Suppressor macrophage treated with lipopolysaccharide for 4 hours (primary cell): Measurements from ENCODE around the gene DAND5.

ENCODE experiments used
- DNase-seq: peaks from one replicate; pipeline ENCODE4 v3.0.0-alpha.2; 2020

The DAND5 gene

GRCh38 chr19:12995596-12996405 is 26.4 kb downstream of the DAND5 start:
- no peak for DNase-seq

- no peak for DNase-seq
These were observed 27.2 kb downstream of the DAND5 start for GRCh38 chr19:12996406-12997094.

GRCh38 chr19:12997179-12997966 is 28.0 kb downstream of the DAND5 start:
- DNase-seq: no peak

- no peak for DNase-seq
These were observed 28.9 kb downstream of the DAND5 start for GRCh38 chr19:12997967-12998940.

DNA sequence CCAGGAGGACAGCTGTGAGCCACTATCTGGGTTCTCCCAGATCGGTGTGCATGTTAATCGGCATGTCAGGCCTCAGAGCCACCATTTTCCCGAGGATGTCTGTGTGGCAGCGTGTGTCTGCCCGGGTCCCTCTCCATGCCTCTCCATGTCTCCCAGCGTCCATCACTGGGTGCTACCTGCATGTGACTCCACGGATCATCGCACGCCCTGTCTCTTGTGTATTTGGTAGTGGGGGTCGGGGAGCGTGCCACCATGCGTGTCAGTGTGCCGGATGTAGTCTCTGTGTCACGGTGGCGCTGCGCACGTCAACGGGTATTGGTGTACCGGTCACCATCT is 31.8 kb downstream of the DAND5 start:
- no peak for DNase-seq

- DNase-seq: no peak
These were observed 32.3 kb downstream of the DAND5 start for GRCh38 chr19:13001502-13002165.

DNA sequence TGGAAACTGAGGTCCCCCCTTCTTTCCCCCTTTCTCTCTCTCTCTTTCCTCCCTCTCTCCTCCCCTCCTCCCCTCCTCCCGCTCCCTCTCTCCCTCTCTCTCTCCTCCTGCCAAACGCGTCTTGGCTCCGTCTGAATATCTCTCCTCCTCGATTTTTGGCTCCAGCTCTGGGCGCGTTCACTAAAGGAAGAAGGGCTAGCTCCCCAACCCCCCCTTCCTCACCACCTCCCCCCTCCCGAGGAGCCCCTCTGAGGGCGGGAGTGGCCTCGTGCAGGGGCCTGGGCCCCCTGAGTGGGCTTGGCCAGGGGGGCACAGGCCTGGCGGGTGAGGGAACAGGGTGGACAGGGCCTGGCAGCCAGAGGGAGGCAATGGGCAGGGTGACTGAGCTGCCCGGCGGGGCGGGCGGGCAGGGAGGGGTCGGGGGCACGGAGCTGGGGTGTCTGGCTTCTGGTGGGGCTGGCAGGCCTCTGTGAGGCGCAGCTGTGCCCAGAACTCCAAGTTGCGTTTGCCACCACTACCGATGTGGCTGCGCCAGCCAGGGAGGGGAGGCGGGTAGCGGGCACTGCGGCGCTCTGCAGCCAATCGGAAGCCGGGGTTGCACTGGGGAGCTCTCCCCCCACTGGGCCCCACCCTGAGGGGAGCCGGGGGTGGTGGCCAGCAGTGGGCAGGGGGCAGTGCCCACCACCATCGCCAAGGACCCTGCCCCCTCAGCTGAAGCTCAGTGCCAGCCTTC is 33.0 kb downstream of the DAND5 start:
- no peak for DNase-seq

GRCh38 chr19:13003081-13003480 is 33.7 kb downstream of the DAND5 start:
- no peak for DNase-seq

DNA sequence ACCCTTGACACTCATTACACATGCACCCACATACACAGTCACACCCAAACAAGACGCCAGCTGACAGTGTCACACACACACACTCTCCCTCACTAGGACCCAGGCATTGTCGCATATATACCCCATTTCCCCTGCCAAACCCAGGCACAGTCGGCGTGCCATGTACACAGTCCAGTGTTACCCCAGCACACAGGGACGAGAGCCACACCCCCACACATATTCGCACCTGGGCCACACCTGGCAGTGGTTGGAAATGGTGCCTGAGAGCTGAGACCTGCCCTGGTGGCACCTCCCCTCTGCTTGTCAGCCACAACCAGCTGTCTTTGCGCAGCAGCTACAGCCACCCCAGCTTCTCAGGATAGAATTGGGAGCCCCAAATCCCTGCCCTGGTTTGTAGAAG is 34.9 kb downstream of the DAND5 start:
- no peak for DNase-seq

- DNase-seq: no peak
These were observed 35.9 kb downstream of the DAND5 start for GRCh38 chr19:13005253-13005652.

DNA sequence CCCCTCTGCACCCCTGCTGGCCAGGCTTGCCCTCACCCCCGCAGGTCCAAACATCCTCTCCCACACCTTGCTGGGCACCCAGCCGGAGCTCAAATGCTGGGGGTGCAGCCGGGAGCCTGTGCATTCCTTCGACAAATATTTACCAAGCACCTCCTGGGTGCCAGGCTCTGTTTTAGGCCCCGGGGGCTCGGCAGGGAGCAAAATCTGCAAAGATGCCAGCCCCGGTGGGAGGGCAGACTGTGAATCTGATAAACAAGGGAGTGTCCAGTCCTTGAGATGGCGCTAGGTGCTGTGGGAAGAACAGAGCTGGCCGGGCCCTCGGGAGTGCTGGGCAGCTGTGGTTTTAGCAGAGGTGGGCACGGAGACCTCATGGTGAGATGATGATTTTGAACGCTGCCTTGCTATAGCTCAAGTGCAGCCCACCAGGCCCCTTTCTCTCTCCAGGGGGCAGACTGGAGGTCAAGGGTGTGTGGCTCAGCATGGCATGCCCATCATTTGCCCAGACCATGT is 36.5 kb downstream of the DAND5 start:
- no peak for DNase-seq

DNA sequence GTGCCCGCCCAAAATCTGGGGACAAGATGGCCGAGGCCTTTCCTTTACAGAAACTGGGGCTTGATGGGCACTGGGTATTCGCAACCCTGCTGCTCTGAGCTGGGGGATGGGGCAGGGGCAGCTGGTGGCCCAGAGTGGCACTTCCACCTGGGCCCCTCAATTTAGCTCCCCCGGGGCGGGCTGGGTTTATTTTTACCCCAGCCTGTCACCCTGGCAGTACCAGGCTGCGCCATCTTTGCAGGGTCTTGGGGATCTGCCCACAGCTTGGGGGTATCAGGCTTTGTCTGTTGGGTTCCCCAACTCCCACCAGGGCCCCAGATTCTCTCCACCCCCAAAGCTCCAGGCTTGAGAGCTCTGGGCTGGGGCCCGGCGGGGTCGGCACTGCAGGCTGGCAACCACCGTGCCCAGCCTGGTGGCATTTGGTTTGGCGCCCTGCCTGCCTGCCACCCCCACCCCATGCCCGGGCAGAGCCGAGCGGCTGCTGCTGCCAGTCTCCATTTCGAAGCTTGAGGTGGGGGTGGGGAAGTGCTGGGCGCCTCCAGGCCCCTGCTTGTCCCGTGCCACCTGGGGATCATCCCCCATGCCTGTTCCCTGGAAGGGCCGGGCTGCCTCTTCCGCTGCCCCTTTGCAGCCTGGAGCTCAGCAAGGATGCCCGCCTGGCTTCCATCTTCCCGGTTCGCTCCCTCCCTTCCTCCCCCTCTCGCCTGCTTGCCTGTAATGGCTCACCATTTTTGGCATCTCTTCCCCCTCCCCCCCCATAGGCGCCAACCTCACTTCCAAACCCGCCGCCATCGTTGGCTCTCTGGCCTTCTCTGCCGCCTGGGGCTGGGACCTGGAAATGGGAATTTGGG is 37.3 kb downstream of the DAND5 start:
- no peak for DNase-seq

GRCh38 chr19:13007292-13008045 is 38.1 kb downstream of the DAND5 start:
- no peak for DNase-seq

DNA sequence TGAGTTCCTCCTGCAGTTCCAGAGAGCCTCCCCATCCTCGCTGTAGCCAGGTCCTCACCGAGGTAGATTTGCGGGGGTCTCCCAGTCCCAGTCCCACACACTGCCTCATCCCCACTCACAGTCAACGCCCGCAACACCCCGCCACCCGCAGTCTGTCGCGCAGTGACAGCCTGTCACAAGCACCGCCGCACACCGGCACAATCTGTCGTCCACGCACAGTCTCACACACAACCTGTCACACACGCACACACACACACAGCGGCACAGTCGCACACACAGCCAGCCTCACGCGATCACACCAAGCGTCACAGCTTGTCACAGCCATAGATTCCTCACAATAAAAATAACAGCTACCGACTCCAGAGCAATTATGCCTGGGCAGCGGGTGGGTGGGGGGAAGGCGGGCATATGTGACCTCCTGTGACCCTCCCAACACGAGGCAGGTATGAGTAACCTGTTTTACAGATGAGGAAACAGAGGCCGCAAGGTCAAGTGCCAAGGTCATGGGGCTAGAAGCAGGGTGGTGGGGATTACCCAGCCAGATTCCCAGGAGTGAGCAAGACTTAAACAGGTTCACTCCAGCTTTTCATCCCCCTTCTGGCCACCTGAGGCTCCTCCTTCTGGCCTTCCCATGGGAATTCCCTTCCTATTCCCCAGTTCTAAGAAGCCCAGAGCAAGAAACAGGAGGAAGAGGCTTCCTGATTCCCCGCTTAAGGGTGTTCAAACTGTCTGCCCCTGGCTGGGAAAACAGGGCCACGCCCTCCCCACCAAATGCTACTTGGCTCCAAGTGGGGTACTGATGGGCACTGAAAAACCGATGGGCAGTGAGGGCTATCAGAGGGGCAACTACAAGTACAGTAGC is 39.8 kb downstream of the DAND5 start:
- DNase-seq: no peak

GRCh38 chr19:13010038-13010991 is 40.9 kb downstream of the DAND5 start:
- DNase-seq: peak; percentile 25

GRCh38 chr19:13010992-13011652 is 41.7 kb downstream of the DAND5 start:
- DNase-seq: no peak
